CD8-positive, alpha-beta memory T cell (primary cell): ENCODE measurements around the gene TCEA2. TPM values are rescaled to one million over a fixed set of nuclear protein-coding genes. Genes with fewer than 3 reads are reported as not detected.

Experiments
- CTCF ChIA-PET: fragments of 350-600 bp; sonication (Branson Sonifier 250); formaldehyde crosslinking; loops from one replicate; lab custom pipeline; 2021; ENCODE audit warnings: antibody characterized with exemption; lab: Charles Lee
- POLR2A ChIA-PET: fragments of 350-600 bp; sonication (Branson Sonifier 250); formaldehyde crosslinking; loops from one replicate; lab custom pipeline; 2021; ENCODE audit warnings: antibody characterized with exemption; lab: Charles Lee
- DNase-seq, 5 donors: peaks; one replicate each; pipeline versions ENCODE4 v3.0.0 to v3.0.0-alpha.2; 2020 to 2022; ENCODE audit warnings: mixed read lengths in 1 of 5
- H3K27ac ChIP-seq: one replicate; pipeline ENCODE4 v1.7.0; 2013; ENCODE audit warnings: low read depth, mild to moderate bottlenecking, low read length, moderate library complexity
- H3K27me3 ChIP-seq: 2 replicates; pipeline ENCODE4 v1.7.0; 2013; ENCODE audit warnings: low read length, mild to moderate bottlenecking; ENCODE audit not compliant: insufficient read depth, poor library complexity, severe bottlenecking
- H3K36me3 ChIP-seq: 2 replicates; pipeline ENCODE4 v1.7.0; 2013; ENCODE audit warnings: mild to moderate bottlenecking, low read length, moderate library complexity; ENCODE audit not compliant: insufficient read depth
- H3K4me1 ChIP-seq: 2 replicates; pipeline ENCODE4 v1.7.0; 2013; ENCODE audit warnings: mild to moderate bottlenecking, low read length, moderate library complexity; ENCODE audit not compliant: insufficient read depth
- H3K4me3 ChIP-seq: 2 replicates; pipeline ENCODE4 v1.7.0; 2013; ENCODE audit warnings: mild to moderate bottlenecking, low read length
- H3K9me3 ChIP-seq: 2 replicates; pipeline ENCODE4 v1.7.0; 2013; ENCODE audit warnings: mild to moderate bottlenecking, low read length
- H3K27ac Mint-ChIP-seq, 8 donors: one replicate each; pipeline ENCODE4 v1.8.0; 2020 to 2021; ENCODE audit warnings: mixed read lengths in 8 of 8, mild to moderate bottlenecking in 6 of 8, inconsistent platforms in 3 of 8, moderate library complexity in 3 of 8
- H3K27me3 Mint-ChIP-seq, 2 donors: one replicate each; pipeline ENCODE4 v1.8.0; 2020 to 2021; ENCODE audit warnings: mixed read lengths in 2 of 2, mild to moderate bottlenecking in 1 of 2, moderate library complexity in 1 of 2
- H3K36me3 Mint-ChIP-seq, 3 donors: one replicate each; pipeline ENCODE4 v1.8.0; 2020 to 2021; ENCODE audit warnings: mixed read lengths in 3 of 3, inconsistent platforms in 1 of 3, mild to moderate bottlenecking in 1 of 3
- H3K4me1 Mint-ChIP-seq, 3 donors: one replicate each; pipeline ENCODE4 v1.8.0; 2020 to 2021; ENCODE audit warnings: mixed read lengths in 3 of 3, inconsistent platforms in 1 of 3, mild to moderate bottlenecking in 1 of 3
- H3K4me3 Mint-ChIP-seq, 7 donors: one replicate each; pipeline ENCODE4 v1.8.0; 2020 to 2021; ENCODE audit warnings: mixed read lengths in 7 of 7, mild to moderate bottlenecking in 6 of 7, moderate library complexity in 4 of 7, inconsistent platforms in 2 of 7
- H3K9me3 Mint-ChIP-seq, 5 donors: one replicate each; pipeline ENCODE4 v1.8.0; 2020 to 2022; ENCODE audit warnings: mixed read lengths in 5 of 5, mild to moderate bottlenecking in 3 of 5, moderate library complexity in 2 of 5, inconsistent platforms in 1 of 5
- polyA plus RNA-seq: library from polyadenylated mRNA; unstranded; fragments of 300-500 nt; fragmentation: Illumina TruSeq; gene quantifications from one replicate; pipeline ENCODE4 v1.2.3, GENCODE V29; 2021
- total RNA-seq, 2 experiments: library from RNA; stranded (reverse); gene quantifications; one replicate each; pipeline ENCODE4 v1.2.3, GENCODE V29; 2021

The TCEA2 gene
- total and polyA plus RNA-seq, 3 experiments from 2014 or later, result 24.2 to 30.9 (median 24.5) TPM

GRCh38 chr20:64032706-64033624 lies 30.0 kb upstream of the TCEA2 start:
- peaks cover 14 to 46% (median 25%) of the 10 kb centered on the region in 3 donors for H3K4me1 Mint-ChIP-seq
- no peaks in the 10 kb centered on the region for H3K27me3 Mint-ChIP-seq
- Histone ChIP-seq H3K4me1 (peaks cover 42% of the 10 kb centered on the region), H3K4me3 (no peak overlapping the region), H3K9me3 (no peaks in the 10 kb centered on the region), H3K36me3 (peaks cover 22% of the 10 kb centered on the region), H3K27me3 (no peaks in the 10 kb centered on the region), H3K27ac (no peak overlapping the region)
- peak overlapping the region in 1 of 7 donors; percentile 36 for H3K4me3 Mint-ChIP-seq
- CTCF ChIA-PET, result interaction anchor here (0.9 to 1.7 kb wide), 3 partner anchors 52 to 87 kb away, joined by 3 to 4 read pairs (median 4); partner anchors contain the start of gene PRPF6
- POLR2A ChIA-PET, result no interaction called here
- H3K27ac Mint-ChIP-seq, result peak overlapping the region in 3 of 8 donors; percentile 8 to 41 (median 17)
- peaks cover 4 to 62% (median 7%) of the 10 kb centered on the region in 3 donors for H3K36me3 Mint-ChIP-seq
- no peak for DNase-seq
- H3K9me3 Mint-ChIP-seq, result no peaks in the 10 kb centered on the region

GRCh38 chr20:64033981-64034493 lies 29.0 kb upstream of the TCEA2 start:
- H3K27ac ChIP-seq, result peak overlapping the region; percentile 51
- H3K27me3 ChIP-seq, result no peaks in the 10 kb centered on the region
- Mint-ChIP-seq H3K27me3 (no peaks in the 10 kb centered on the region), H3K4me3 (peak overlapping the region in 3 of 7 donors; percentile 15 to 68 (median 19)), H3K36me3 (peaks cover 0 to 52% (median 7%) of the 10 kb centered on the region in 3 donors), H3K4me1 (peaks cover 14 to 47% (median 25%) of the 10 kb centered on the region in 3 donors), H3K27ac (peak overlapping the region; percentile 27 to 94 (median 89)), H3K9me3 (no peaks in the 10 kb centered on the region)
- ChIA-PET POLR2A (interaction anchor here (0.5 kb wide), 1 partner anchor 252 kb away, joined by 6 read pairs; no protein-coding TSS in a partner anchor), CTCF (interaction anchor here (0.9 to 1.7 kb wide), 4 partner anchors 53 to 86 kb away, joined by 3 to 4 read pairs (median 4); partner anchors contain the start of gene PRPF6)
- peaks cover 42% of the 10 kb centered on the region for H3K4me1 ChIP-seq
- DNase-seq, result no peak
- no peaks in the 10 kb centered on the region for H3K9me3 ChIP-seq
- H3K36me3 ChIP-seq, result peaks cover 19% of the 10 kb centered on the region
- no peak overlapping the region for H3K4me3 ChIP-seq

DNA sequence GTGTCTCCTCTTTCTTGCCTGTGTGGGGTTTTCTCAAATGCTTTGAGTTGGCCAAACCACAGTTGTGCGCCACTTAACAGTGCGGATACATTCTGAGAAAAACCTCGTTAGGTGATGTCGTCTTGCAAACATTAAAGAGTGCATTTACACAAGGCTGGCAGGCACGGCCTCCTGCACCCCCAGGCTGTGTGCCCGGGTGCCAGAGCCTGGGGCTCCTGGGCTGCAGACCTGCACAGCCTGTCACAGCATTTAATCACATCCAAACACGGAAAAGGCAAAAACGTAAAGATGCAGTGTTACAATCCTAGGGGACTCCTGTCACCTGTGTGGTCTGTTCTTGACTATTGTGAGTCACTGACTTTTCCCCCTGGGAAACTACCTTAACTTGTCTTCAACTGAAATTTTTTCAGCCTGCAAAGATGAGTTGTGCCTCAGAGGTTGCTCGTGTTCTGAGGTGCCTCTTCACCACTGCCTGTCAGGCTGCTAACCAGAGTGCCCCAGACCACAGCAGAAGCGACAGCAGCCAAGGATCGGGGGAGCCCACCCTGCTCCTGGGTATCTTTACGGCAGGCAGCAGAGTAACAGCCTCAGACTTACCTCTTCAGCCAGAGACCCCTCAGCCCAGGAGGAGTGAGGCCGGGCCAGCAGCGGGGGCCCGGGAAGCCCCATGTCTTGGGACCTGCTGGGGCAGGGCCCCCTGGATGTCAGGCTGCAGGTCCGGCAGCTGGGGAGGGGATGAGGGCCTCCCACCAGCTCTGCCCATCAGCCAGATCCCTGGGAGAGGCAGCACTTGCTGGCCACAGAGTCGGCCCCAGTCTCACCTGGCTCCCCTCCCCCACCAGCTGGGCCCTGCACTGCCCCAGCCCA lies 27.7 kb upstream of the TCEA2 start:
- Histone ChIP-seq H3K27me3 (no peaks in the 10 kb centered on the region), H3K4me1 (peaks cover 52% of the 10 kb centered on the region), H3K27ac (peak overlapping the region; percentile 38), H3K4me3 (no peak overlapping the region), H3K9me3 (no peaks in the 10 kb centered on the region), H3K36me3 (peaks cover 8% of the 10 kb centered on the region)
- ChIA-PET POLR2A (no interaction called here), CTCF (interaction anchor here (0.9 to 6.5 kb wide), 5 partner anchors 22 to 55 kb away, joined by 3 to 57 read pairs (median 4); partner anchors contain the start of genes PRPF6, SAMD10 and TCEA2)
- Mint-ChIP-seq H3K27ac (peak overlapping the region; percentile 70 to 94 (median 91)), H3K9me3 (no peaks in the 10 kb centered on the region), H3K4me3 (peak overlapping the region; percentile 51 to 83 (median 72)), H3K36me3 (peaks cover 0 to 39% (median 6%) of the 10 kb centered on the region in 3 donors), H3K27me3 (peaks cover 0 to 3% of the 10 kb centered on the region in 2 donors), H3K4me1 (peaks cover 18 to 57% (median 25%) of the 10 kb centered on the region in 3 donors)
- DNase-seq, result peak in 2 of 5 donors; percentile 21 to 60

- peaks cover 19 to 63% (median 27%) of the 10 kb centered on the region in 3 donors for H3K4me1 Mint-ChIP-seq
- peaks cover 0 to 33% (median 3%) of the 10 kb centered on the region in 3 donors for H3K36me3 Mint-ChIP-seq
- H3K27ac ChIP-seq, result peak within 1 kb of the TSS; percentile 43
- H3K27me3 Mint-ChIP-seq, result peaks cover 0 to 3% of the 10 kb centered on the region in 2 donors
- CTCF ChIA-PET, result interaction anchor here (1.2 to 6.5 kb wide), 5 partner anchors 21 to 56 kb away, joined by 3 to 57 read pairs (median 4); partner anchors contain the start of genes PRPF6, SAMD10 and TCEA2
- POLR2A ChIA-PET, result no interaction called here
- H3K4me3 Mint-ChIP-seq, result peak within 1 kb of the TSS; percentile 51 to 83 (median 72)
- H3K27me3 ChIP-seq, result no peaks in the 10 kb centered on the region
- H3K4me1 ChIP-seq, result peaks cover 54% of the 10 kb centered on the region
- peaks cover 4% of the 10 kb centered on the region for H3K36me3 ChIP-seq
- peak within 1 kb of the TSS; percentile 70 to 94 (median 91) for H3K27ac Mint-ChIP-seq
- DNase-seq, result no peak
- no peak within 1 kb of the TSS for H3K4me3 ChIP-seq
- no peaks in the 10 kb centered on the region for H3K9me3 ChIP-seq
- H3K9me3 Mint-ChIP-seq, result no peaks in the 10 kb centered on the region
Observed at GRCh38 chr20:64035933-64036345, 27.1 kb upstream of the TCEA2 start, which contains the start of gene C20orf204. TSS of gene C20orf204 (plus strand) at chr20:64036182. CDS start at chr20:64036324, 142 bp downstream.

GRCh38 chr20:64036346-64037198 lies 26.4 kb upstream of the TCEA2 start:
- CTCF ChIA-PET, result interaction anchor here (1.2 to 6.5 kb wide), 7 partner anchors 9 to 56 kb away, joined by 3 to 57 read pairs (median 10); partner anchors contain the start of genes PRPF6, SAMD10 and TCEA2
- peak overlapping the region in 2 of 7 donors; percentile 17 to 69 for H3K4me3 Mint-ChIP-seq
- H3K4me1 Mint-ChIP-seq, result peaks cover 20 to 69% (median 30%) of the 10 kb centered on the region in 3 donors
- peaks cover 0 to 28% (median 0%) of the 10 kb centered on the region in 3 donors for H3K36me3 Mint-ChIP-seq
- no peaks in the 10 kb centered on the region for H3K27me3 ChIP-seq
- POLR2A ChIA-PET, result no interaction called here
- peaks cover 4% of the 10 kb centered on the region for H3K36me3 ChIP-seq
- no peak overlapping the region for H3K4me3 ChIP-seq
- H3K27me3 Mint-ChIP-seq, result peaks cover 0 to 3% of the 10 kb centered on the region in 2 donors
- H3K4me1 ChIP-seq, result peaks cover 60% of the 10 kb centered on the region
- DNase-seq, result no peak
- no peaks in the 10 kb centered on the region for H3K9me3 ChIP-seq
- H3K9me3 Mint-ChIP-seq, result no peaks in the 10 kb centered on the region
- peak overlapping the region; percentile 43 for H3K27ac ChIP-seq
- peak overlapping the region in 5 of 8 donors; percentile 33 to 70 (median 54) for H3K27ac Mint-ChIP-seq

DNA sequence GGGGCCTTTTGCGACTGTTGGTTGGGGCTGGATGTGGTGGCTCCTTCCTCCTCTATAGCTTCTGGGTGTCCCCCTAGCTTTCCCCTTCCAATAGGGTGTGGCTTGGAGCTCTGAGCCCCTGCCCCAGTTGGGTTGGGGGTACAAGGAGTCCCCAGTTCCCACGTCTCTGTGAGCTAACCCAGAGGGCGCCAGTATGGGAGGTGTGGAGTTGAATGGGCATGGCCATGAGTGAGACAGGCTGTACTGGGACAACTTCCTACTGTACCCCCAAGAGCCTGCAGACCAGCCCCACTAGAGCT lies 25.9 kb upstream of the TCEA2 start:
- Histone ChIP-seq H3K4me3 (no peak overlapping the region), H3K27me3 (no peaks in the 10 kb centered on the region), H3K27ac (no peak overlapping the region), H3K9me3 (no peaks in the 10 kb centered on the region), H3K36me3 (no peaks in the 10 kb centered on the region), H3K4me1 (peaks cover 64% of the 10 kb centered on the region)
- H3K27ac Mint-ChIP-seq, result peak overlapping the region in 2 of 8 donors; percentile 33 to 54
- no peaks in the 10 kb centered on the region for H3K9me3 Mint-ChIP-seq
- no peak for DNase-seq
- peaks cover 21 to 75% (median 30%) of the 10 kb centered on the region in 3 donors for H3K4me1 Mint-ChIP-seq
- peak overlapping the region in 5 of 7 donors; percentile 53 to 83 (median 67) for H3K4me3 Mint-ChIP-seq
- H3K36me3 Mint-ChIP-seq, result peaks cover 0 to 23% (median 0%) of the 10 kb centered on the region in 3 donors
- peaks cover 0 to 3% of the 10 kb centered on the region in 2 donors for H3K27me3 Mint-ChIP-seq
- ChIA-PET POLR2A (no interaction called here), CTCF (interaction anchor here (1.2 to 6.5 kb wide), 9 partner anchors 10 to 64 kb away, joined by 3 to 57 read pairs (median 7); partner anchors contain the start of genes PRPF6, SAMD10 and TCEA2)
